Fibroblast of the aortic adventitia (primary cell): ENCODE measurements around the gene IDH3A. TPM values are rescaled to one million over a fixed set of nuclear protein-coding genes. Genes with fewer than 3 reads are reported as not detected.
A peak's percentile ranks its signal among the peaks of the same experiment; 100 is the strongest.

ENCODE experiments used
- DNase-seq: peaks from one replicate; pipeline ENCODE4 v3.0.0-alpha.2; 2010; ENCODE audit warnings: low read depth
- H3K4me3 ChIP-seq: 2 replicates; pipeline ENCODE4 v1.5.1; 2011; ENCODE audit warnings: low read depth, mild to moderate bottlenecking, control low read depth, low read length, moderate library complexity
- CTCF ChIP-seq: IDR thresholded peaks from 2 replicates; pipeline ENCODE4 v1.5.1; 2011; ENCODE audit warnings: mild to moderate bottlenecking, low read length, control low read depth, inconsistent platforms; ENCODE audit not compliant: insufficient read depth
- total RNA-seq: library from RNA; depleted of rRNA; stranded (reverse); fragments of >200 nt; gene quantifications from 2 replicates; pipeline ENCODE4 v1.2.3, GENCODE V29; 2012; ENCODE audit warnings: low replicate concordance

IDH3A gene
- total RNA-seq, 1 donor, result 53.8 TPM

- no peak overlapping the region for H3K4me3 ChIP-seq
- no peak for DNase-seq
- TF ChIP-seq CTCF, result no peak
Observed at GRCh38 chr15:78129077-78129750, 19.9 kb upstream of the IDH3A start.

GRCh38 chr15:78129751-78130287, 19.3 kb upstream of the IDH3A start:
- no peak overlapping the region for H3K4me3 ChIP-seq
- TF ChIP-seq CTCF, result no peak
- no peak for DNase-seq

- peak overlapping the region; percentile 75 for H3K4me3 ChIP-seq
- no peak for DNase-seq
- no peak for TF ChIP-seq CTCF
Observed at GRCh38 chr15:78130466-78131294, 18.5 kb upstream of the IDH3A start.

GRCh38 chr15:78131295-78132061, 17.7 kb upstream of the IDH3A start, which contains the start of gene CIB2:
Gene CIB2 (minus strand): TSS chr15:78131445. CDS start chr15:78131215, 230 bp downstream.
- peak; percentile 42 for DNase-seq
- peak; percentile 58 for TF ChIP-seq CTCF
- H3K4me3 ChIP-seq, result peak within 1 kb of the TSS; percentile 75

- no peak for DNase-seq
- H3K4me3 ChIP-seq, result no peak overlapping the region
- no peak for TF ChIP-seq CTCF
Observed at GRCh38 chr15:78133801-78134200, 15.4 kb upstream of the IDH3A start.

- H3K4me3 ChIP-seq, result no peak overlapping the region
- no peak for TF ChIP-seq CTCF
- DNase-seq, result no peak
Observed at GRCh38 chr15:78139578-78139977, 9.6 kb upstream of the IDH3A start.
